Stimulated activated CD4-positive, alpha-beta T cell treated with anti-CD3 and anti-CD28 coated beads, TNF-alpha, amount 100 ng/mL, for 1 hour (primary cell): ENCODE data around the gene HEATR9.

Experiments
- DNase-seq, 3 donors: peaks; one replicate each; pipeline ENCODE4 v3.0.0-alpha.2; 2020; ENCODE audit warnings: low read depth in 3 of 3, low spot score in 1 of 3

The HEATR9 gene

DNA sequence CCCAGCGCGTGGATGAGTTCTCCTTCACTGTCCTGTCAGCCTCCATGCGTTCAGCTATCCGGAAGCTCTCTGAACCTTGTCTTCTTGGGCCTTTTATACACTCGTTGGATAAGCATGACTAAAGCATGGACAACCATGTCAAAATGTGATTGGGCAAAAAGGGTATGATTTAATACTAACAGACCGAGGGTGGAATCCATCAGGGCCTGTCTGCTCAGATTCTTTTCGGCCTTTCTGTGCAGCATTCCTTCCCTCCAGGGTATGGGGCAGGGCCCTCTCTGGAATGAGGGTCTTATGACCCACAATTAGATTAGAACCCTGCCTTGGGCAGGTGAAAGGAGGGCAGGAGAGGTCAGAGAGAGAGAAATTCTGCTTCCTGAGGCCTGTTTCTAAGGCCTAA lies 25.5 kb upstream of the HEATR9 start:
- no peak for DNase-seq

GRCh38 chr17:35893751-35894150 lies 25.1 kb upstream of the HEATR9 start:
- no peak for DNase-seq

- peak in 1 of 3 donors; percentile 21 for DNase-seq
Observed at GRCh38 chr17:35892091-35893035, 23.7 kb upstream of the HEATR9 start.

DNA sequence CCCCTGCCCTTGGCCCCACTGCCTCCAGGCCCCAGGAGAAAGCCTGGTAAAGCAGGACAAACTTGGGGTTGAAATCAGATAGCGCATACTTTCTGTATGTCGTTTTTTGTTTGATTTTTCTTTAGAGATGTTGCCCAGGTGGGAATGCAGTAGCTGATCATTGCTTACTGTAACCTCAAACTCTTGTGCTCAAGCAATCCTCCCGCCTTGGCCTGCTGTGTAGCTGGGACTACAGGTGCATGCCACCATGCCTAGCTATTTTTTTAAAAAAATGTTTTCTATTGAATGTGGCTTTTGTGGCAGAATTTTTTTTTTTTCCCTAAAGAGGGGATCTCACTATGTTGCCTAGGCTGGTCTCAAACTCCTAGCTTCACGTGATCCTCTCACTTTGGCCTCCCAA lies 22.6 kb upstream of the HEATR9 start:
- DNase-seq = no peak

DNA sequence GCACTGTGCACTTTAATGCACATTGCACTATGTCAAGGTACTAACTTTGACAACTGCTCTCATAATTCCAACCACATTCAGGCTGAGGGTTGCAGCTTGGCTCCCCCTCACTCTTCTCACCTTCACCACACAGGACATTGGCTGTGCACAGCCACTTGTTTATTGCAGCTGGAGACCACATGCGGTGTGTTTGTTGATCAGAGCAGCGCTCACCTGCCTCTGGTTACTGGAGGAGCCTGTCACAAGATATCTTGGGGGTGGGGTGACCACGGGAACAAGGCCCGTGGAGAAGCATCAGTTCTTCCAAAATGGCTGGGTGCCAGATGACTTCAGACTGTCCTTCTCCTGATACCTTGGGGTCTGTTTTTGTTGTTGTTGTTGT lies 22.1 kb upstream of the HEATR9 start:
- DNase-seq = no peak

GRCh38 chr17:35889818-35890773 lies 21.4 kb upstream of the HEATR9 start:
- DNase-seq = no peak

DNA sequence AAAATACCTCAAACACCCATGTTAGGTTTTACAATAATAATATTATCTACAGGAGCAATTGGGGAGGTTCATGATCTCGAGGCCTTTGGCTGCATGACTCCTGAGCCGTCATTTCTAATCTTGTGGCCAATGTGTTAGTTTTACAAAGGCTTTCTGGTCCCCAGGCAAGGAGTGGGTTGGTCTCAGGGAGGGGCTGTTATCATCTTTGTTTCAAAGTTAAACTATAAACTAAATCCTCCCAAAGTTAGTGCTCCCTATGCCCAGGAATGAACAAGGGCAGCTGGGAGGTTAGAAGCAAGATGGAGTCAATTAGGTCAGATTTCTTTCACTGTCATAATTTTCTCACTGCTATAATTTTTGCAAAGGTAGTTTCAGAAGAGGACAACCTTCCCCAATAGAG lies 20.6 kb upstream of the HEATR9 start:
- no peak for DNase-seq

DNA sequence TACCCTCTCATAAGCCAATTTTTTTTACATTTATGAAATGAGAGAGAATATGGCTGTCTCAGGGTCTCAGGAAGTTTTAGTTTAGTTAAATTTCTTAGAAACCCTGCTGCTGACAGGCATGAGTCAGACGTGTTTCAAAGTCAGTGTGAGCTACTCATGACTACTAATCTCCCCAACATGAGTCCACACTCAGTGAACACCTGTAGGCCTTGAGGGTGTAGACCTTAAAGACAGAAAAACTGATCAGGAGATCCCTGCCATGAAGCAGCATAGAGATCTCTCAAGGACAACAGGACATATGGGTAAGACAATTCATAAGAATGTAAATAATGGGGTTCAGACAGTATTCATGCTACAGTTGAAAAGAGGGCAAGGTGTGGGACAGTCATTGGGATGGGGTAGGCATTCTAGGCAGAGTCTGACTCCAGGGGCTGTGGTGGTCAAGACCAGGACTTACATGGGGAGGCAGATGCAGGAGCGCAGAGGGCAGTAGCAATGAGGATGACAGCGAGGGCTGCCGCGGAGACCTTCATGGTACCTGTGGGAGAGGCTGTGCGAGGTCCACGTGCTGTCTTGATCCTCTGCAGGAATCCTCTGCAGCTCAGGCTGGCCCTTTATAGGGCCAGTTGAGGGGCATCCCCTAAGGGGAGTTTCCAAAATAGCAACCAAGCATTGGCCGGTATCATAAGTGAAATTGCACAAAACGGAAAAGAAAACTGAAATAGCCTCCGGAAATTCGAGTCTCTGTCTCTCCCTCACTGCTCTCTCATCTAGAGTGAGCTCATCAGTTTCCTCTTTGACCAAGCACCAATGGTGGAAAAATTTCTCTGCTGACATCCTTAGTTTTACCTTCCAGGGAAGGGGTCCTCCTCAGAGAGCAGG lies 11.3 kb upstream of the HEATR9 start, which contains the start of gene CCL5:
CCL5 (minus strand) TSS at position 588 of the 882 bp plus-strand sequence.
- peak in 1 of 3 donors; percentile 29 for DNase-seq

- DNase-seq = no peak
Observed at GRCh38 chr17:35878361-35878760, 9.7 kb upstream of the HEATR9 start.

DNA sequence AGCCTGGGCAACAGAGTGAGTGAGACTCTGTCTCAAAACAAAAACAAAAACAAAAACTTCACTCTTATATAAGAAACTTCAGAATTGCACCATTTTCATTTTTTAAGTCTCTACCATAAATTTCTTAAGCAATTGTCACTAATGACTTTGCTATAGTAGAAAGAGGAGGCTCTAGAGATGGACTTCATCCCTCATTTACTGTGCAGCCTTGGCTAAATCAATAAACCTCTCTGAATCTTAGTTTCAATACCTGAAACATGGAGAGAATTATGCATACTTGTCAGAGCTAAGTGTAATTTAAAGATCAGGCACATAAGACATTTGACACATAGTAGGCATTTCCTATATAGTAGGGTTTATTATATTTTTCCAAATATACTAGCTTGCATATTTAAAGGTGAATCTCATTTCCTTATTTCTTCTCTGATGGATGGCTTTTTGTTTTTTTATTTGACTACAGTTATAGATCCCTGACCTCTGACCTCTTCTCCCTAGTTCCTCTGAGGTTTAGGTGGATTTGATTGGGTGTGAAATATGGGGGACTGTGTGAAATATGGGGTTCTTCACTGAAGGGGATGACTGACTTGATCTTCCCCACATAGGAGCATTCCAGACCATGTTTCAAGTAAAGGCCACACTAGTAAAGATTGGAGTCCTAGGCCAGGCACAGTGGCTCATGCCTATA lies 8.8 kb upstream of the HEATR9 start:
- DNase-seq = no peak

- no peak for DNase-seq
Observed at GRCh38 chr17:35876534-35876933, 7.8 kb upstream of the HEATR9 start.

DNA sequence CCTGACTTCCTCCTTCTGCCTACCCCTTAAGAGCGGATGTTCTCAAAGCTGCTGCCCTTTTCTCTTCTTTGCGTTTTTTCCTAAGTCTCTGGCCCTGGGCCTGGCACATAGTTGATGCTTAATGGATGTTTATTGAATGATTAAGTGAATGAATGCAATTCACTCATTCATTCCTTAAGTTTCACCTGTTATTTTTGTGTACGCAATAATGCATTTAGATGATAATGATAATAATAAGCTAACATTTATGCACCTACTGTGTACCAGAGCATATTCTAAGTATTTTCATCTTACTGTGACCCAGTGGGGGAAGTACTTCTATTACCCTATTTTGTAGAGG lies 7.1 kb upstream of the HEATR9 start:
- no peak for DNase-seq

GRCh38 chr17:35875072-35875799 lies 6.5 kb upstream of the HEATR9 start:
- no peak for DNase-seq

GRCh38 chr17:35872196-35872980 lies 3.7 kb upstream of the HEATR9 start:
- DNase-seq = no peak

DNA sequence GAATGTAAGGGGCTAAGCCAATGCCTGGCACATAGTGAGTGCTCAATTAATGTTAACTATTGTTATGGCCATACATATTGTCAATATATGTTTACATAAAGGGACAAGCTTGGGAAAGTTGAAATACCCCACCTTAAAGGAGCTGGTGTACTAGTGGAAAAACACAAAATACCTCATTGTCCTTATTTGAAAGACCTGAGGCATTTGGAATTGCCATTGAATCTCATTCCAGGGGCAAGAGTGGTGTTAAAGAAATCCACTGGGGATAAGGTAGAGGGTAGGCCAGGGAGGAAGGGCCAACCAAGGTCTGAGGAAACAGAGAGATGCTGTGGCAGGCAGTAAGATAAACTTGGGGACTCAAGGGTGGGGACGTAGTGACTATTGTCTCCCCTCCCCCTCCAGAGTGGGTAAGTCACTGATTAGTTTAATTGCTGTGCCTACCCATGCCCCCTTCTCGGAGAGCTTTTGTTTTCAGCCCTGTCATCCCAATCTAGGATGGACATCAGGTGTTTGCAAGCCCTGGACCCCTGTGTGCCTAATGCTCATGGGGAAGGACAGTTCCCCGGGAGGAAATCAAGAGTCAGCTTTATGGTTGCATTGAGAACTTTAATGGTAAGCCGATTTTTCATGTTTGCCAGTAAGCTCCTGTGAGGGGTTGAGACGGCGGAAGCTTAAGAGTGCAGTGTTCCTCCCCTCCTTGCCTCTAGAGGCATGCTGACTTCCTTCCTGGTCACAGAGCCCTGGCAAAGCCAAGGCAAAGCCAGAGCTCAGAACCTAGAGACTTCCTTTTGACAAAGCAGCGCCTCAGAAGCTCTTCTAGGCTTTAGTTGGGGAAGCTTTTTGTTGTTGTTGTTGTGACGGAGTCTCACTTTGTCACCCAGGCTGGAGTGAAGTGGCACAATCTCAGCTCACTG lies 2.5 kb upstream of the HEATR9 start:
- DNase-seq = no peak

DNA sequence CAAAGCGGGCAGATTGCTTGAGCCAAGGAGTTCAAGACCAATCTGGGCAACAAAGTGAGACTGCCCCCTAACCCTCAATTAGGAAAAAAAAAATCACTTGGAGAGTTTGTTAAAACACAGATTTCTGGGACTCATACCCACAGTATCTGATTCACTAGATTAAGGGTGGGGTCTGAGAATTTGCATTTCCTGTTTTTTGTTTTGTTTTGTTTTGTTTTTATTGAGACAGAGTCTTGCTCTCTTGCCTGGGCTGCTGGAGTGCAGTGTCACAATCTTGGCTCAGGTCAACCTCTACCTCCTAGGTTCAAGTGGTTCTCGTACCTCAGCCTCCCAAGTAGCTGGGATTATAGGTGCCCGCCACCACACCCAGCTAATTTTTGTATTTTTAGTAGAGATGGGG lies 1.1 kb downstream of the HEATR9 start:
- DNase-seq = no peak

GRCh38 chr17:35866341-35866950 lies 2.2 kb downstream of the HEATR9 start:
- no peak for DNase-seq
